ENCODE measurements around the gene ASIC4. TPM values are rescaled to one million over a fixed set of nuclear protein-coding genes. Genes with fewer than 3 reads are reported as not detected.

ASIC4 gene
- total RNA-seq, 1 experiment from 2014 or later, result not detected

DNA sequence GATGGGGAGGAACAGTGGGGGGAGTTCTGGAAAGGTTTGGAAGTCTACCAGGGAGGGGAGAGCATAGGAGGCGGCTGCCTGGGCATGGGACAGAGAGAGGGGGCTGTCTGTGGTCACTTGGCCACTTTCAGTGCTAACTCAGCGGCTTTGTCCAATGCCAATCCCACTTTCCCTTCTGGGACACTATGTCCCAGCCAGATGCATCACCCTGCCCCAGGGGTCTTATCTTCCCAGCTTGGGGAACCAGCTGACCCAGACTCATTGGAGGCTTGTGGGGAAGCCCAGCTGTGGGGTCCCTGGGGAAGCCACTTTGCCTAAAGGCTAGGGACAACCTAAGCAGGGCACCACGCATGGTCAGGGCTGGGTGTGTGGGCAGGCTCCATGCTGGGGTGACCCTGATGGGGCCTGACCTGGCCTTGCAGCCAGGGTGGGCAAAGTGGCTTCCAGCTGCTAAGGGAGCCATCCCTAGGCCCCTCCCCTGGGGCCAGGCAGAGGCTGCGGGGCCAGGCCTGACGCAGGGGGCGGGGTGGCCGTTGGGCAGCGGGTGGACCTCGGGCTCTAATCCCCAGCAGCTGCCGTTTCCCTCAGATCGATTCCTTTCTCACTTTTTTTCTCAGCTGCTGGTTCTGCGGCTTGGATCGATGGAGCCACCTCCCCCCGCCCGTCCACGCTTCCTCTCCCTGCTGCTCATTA, 1.6 kb upstream of the ASIC4 start:
- H3K27ac Mint-ChIP-seq (ENCODE audit: low read depth, unreplicated experiment), result no peak overlapping the region
- H3K27me3 Mint-ChIP-seq (ENCODE audit: insufficient read depth, unreplicated experiment), result peaks cover 78% of the 10 kb centered on the region
- H3K4me3 Mint-ChIP-seq (ENCODE audit: unreplicated experiment), result no peak overlapping the region
- CTCF ChIA-PET, result interaction anchor here (0.5 to 2.3 kb wide), 4 partner anchors 17 to 23 kb away, joined by 3 to 9 read pairs (median 4); a partner anchor contains a TSS
- no TSS peak for BruUV-seq (replicated peaks)
- intact Hi-C loops (cut with micrococcal nuclease), result no loop called here
- no peak for DNase-seq (ENCODE audit: unreplicated experiment)
- no peak for TF ChIP-seq CTCF (IDR thresholded peaks at IDR 0.05; ENCODE audit: unreplicated experiment)
- no peaks in the 10 kb centered on the region for H3K36me3 Mint-ChIP-seq (ENCODE audit: insufficient read depth, unreplicated experiment)
- POLR2A ChIA-PET, result no interaction called here
- H3K9me3 Mint-ChIP-seq (ENCODE audit: unreplicated experiment), result no peaks in the 10 kb centered on the region
- peaks cover 11% of the 10 kb centered on the region for H3K4me1 Mint-ChIP-seq (ENCODE audit: insufficient read depth, unreplicated experiment)

GRCh38 chr2:219513787-219514186, 495 bp upstream of the ASIC4 start:
- no peak overlapping the region for H3K4me3 Mint-ChIP-seq (ENCODE audit: unreplicated experiment)
- intact Hi-C loops (cut with micrococcal nuclease), result no loop called here
- no peaks in the 10 kb centered on the region for H3K36me3 Mint-ChIP-seq (ENCODE audit: insufficient read depth, unreplicated experiment)
- no peak overlapping the region for H3K27ac Mint-ChIP-seq (ENCODE audit: low read depth, unreplicated experiment)
- no peaks in the 10 kb centered on the region for H3K9me3 Mint-ChIP-seq (ENCODE audit: unreplicated experiment)
- peaks cover 89% of the 10 kb centered on the region for H3K27me3 Mint-ChIP-seq (ENCODE audit: insufficient read depth, unreplicated experiment)
- CTCF ChIA-PET, result interaction anchor here (0.5 kb wide), 1 partner anchor 219 kb away, joined by 3 read pairs; no protein-coding TSS in a partner anchor
- H3K4me1 Mint-ChIP-seq (ENCODE audit: insufficient read depth, unreplicated experiment), result peaks cover 11% of the 10 kb centered on the region
- no TSS peak for BruUV-seq (replicated peaks)
- POLR2A ChIA-PET, result interaction anchor here (0.6 to 1.2 kb wide), 2 partner anchors 111 to 152 kb away, joined by 3 to 4 read pairs; no protein-coding TSS in a partner anchor
- no peak for DNase-seq (ENCODE audit: unreplicated experiment)
- TF ChIP-seq CTCF (IDR thresholded peaks at IDR 0.05; ENCODE audit: unreplicated experiment), result no peak

- CTCF ChIA-PET, result interaction anchor here (0.6 kb wide), 1 partner anchor 26 kb away, joined by 3 read pairs; no protein-coding TSS in a partner anchor
Observed at GRCh38 chr2:219514836-219515235, 554 bp downstream of the ASIC4 start.

More at GRCh38 chr2:219514836-219515235, 554 bp downstream of the ASIC4 start:
- Mint-ChIP-seq H3K27ac (ENCODE audit: low read depth, unreplicated experiment) (no peak overlapping the region), H3K4me3 (ENCODE audit: unreplicated experiment) (no peak overlapping the region), H3K9me3 (ENCODE audit: unreplicated experiment) (no peaks in the 10 kb centered on the region), H3K4me1 (ENCODE audit: insufficient read depth, unreplicated experiment) (peaks cover 6% of the 10 kb centered on the region), H3K27me3 (ENCODE audit: insufficient read depth, unreplicated experiment) (peaks cover 95% of the 10 kb centered on the region), H3K36me3 (ENCODE audit: insufficient read depth, unreplicated experiment) (no peaks in the 10 kb centered on the region)
- BruUV-seq (replicated peaks), result no TSS peak
- POLR2A ChIA-PET, result interaction anchor here (0.6 kb wide), 1 partner anchor 53 kb away, joined by 3 read pairs; no protein-coding TSS in a partner anchor
- no peak for TF ChIP-seq CTCF (IDR thresholded peaks at IDR 0.05; ENCODE audit: unreplicated experiment)
- intact Hi-C loops (cut with micrococcal nuclease), result no loop called here
- DNase-seq (ENCODE audit: unreplicated experiment), result no peak
